RWPE2 (cell line): ENCODE data around the gene AICDA.
A peak's percentile ranks its signal among the peaks of the same experiment; 100 is the strongest.

ENCODE experiments used
- ATAC-seq: fragments of 200-7000 bp; cut with Tn5 transposase; 3 replicates; pipeline ENCODE4 v1.9.1; 2021; ENCODE audit warnings: low read depth
- DNase-seq: peaks from one replicate; pipeline ENCODE4 v3.0.0-alpha.2; 2020; ENCODE audit warnings: low spot score
- H3K27ac ChIP-seq: fragments of 450-650 bp; 2 replicates; pipeline ENCODE4 v1.5.1; 2017; ENCODE audit warnings: mild to moderate bottlenecking; ENCODE audit not compliant: poor library complexity, severe bottlenecking
- H3K27me3 ChIP-seq: fragments of 250-450 bp; sonication (Bioruptor Pico); 2 replicates; pipeline ENCODE4 v1.5.1; 2021; ENCODE audit warnings: mild to moderate bottlenecking, moderate library complexity; ENCODE audit not compliant: insufficient read depth, poor library complexity, severe bottlenecking
- H3K36me3 ChIP-seq: fragments of 250-450 bp; sonication (Bioruptor Pico); 2 replicates; pipeline ENCODE4 v1.5.1; 2020; ENCODE audit warnings: low read depth, mild to moderate bottlenecking, moderate library complexity
- H3K4me1 ChIP-seq: fragments of 250-450 bp; sonication (Bioruptor Pico); 2 replicates; pipeline ENCODE4 v1.5.1; 2021; ENCODE audit warnings: mild to moderate bottlenecking, moderate library complexity; ENCODE audit not compliant: insufficient read depth, poor library complexity, severe bottlenecking
- H3K4me3 ChIP-seq: fragments of 250-450 bp; sonication (Bioruptor Pico); 2 replicates; pipeline ENCODE4 v1.5.1; 2021; ENCODE audit warnings: mild to moderate bottlenecking, moderate library complexity; ENCODE audit not compliant: severe bottlenecking
- H3K9me3 ChIP-seq: fragments of 250-450 bp; sonication (Bioruptor Pico); 2 replicates; pipeline ENCODE4 v1.5.1; 2021; ENCODE audit warnings: mild to moderate bottlenecking, moderate library complexity; ENCODE audit not compliant: severe bottlenecking
- CTCF ChIP-seq: fragments of 450-650 bp; IDR thresholded peaks from one replicate; pipeline ENCODE4 v1.5.1; 2017; ENCODE audit warnings: mild to moderate bottlenecking, moderate library complexity; ENCODE audit not compliant: poor library complexity, severe bottlenecking

The AICDA gene

GRCh38 chr12:8612629-8613028 is at the start of gene AICDA:
TSS of gene AICDA (minus strand) at chr12:8612859. CDS start at chr12:8612767, 92 bp downstream.
- no peaks in the 10 kb centered on the region for H3K27me3 ChIP-seq
- no peak within 1 kb of the TSS for H3K27ac ChIP-seq
- no peaks in the 10 kb centered on the region for H3K9me3 ChIP-seq
- H3K36me3 ChIP-seq = no peaks in the 10 kb centered on the region
- TF ChIP-seq CTCF = no peak
- no peaks in the 10 kb centered on the region for H3K4me1 ChIP-seq
- no peak within 1 kb of the TSS for H3K4me3 ChIP-seq
- DNase-seq (no peak), ATAC-seq (no peak)

GRCh38 chr12:8661751-8662150 is 49.1 kb upstream of the AICDA start:
- no peaks in the 10 kb centered on the region for H3K27me3 ChIP-seq
- H3K4me3 ChIP-seq = no peak overlapping the region

GRCh38 chr12:8661016-8661415 is 48.4 kb upstream of the AICDA start:
- no peak for DNase-seq
- H3K27ac ChIP-seq = no peak overlapping the region
- no peaks in the 10 kb centered on the region for H3K27me3 ChIP-seq
- H3K4me1 ChIP-seq = peaks cover 10% of the 10 kb centered on the region
- no peaks in the 10 kb centered on the region for H3K36me3 ChIP-seq
- TF ChIP-seq CTCF = no peak
- ATAC-seq = no peak
- no peaks in the 10 kb centered on the region for H3K9me3 ChIP-seq
- no peak overlapping the region for H3K4me3 ChIP-seq

More at GRCh38 chr12:8661751-8662150, 49.1 kb upstream of the AICDA start:
- DNase-seq (no peak), ATAC-seq (no peak)
- Histone ChIP-seq H3K4me1 (peaks cover 10% of the 10 kb centered on the region), H3K9me3 (no peaks in the 10 kb centered on the region), H3K27ac (peak overlapping the region; percentile 67), H3K36me3 (no peaks in the 10 kb centered on the region)
- TF ChIP-seq CTCF = no peak

GRCh38 chr12:8658346-8658745 is 45.7 kb upstream of the AICDA start:
- ATAC-seq (peak; percentile 87), DNase-seq (no peak)
- H3K27ac ChIP-seq = peak overlapping the region; percentile 82
- H3K4me1 ChIP-seq = peaks cover 10% of the 10 kb centered on the region
- TF ChIP-seq CTCF = no peak
- H3K4me3 ChIP-seq = no peak overlapping the region
- H3K36me3 ChIP-seq = no peaks in the 10 kb centered on the region
- H3K27me3 ChIP-seq = no peaks in the 10 kb centered on the region
- H3K9me3 ChIP-seq = no peaks in the 10 kb centered on the region

- H3K27me3 ChIP-seq = no peaks in the 10 kb centered on the region
- no peak for ATAC-seq
- H3K9me3 ChIP-seq = no peaks in the 10 kb centered on the region
- peaks cover 6% of the 10 kb centered on the region for H3K4me1 ChIP-seq
- H3K27ac ChIP-seq = no peak overlapping the region
- no peaks in the 10 kb centered on the region for H3K36me3 ChIP-seq
- TF ChIP-seq CTCF = no peak
- no peak overlapping the region for H3K4me3 ChIP-seq
- DNase-seq = no peak
Observed at GRCh38 chr12:8655421-8655820, 42.8 kb upstream of the AICDA start.
